ENCODE measurements around the gene VSX1.

DNA sequence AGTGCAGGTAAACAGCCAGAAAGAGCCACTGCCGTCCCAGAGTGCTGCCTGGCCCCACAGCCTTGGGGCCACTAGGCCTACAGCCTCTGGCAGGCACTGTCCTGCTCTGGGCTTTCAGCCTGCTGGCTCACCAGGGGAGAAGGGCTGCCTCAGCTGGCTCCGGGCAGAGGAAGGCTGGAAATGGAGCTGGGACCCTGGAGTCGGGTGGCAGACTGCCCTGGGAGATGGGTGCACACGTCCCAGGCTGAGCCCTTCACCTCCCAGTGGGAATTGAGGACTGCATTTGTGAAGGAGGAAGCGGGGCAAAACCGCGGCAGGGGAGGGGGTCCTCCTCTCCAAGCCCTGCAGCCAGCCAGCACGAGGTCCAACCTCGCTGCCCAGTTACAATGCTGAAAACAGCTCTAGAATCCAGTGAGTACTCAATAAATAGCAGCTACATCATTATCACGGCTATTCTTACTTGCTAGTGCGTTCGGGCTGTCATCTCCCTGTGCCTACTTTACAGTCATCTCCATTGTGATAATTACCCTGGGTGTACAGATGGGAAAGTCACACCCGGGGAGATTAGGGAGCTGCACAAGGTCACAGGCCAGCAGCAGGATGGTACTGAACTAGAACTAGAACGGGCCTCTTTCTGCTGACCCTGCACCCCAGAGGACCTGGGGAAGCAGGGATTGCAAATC is 37.1 kb downstream of the VSX1 start:
- TF ChIP-seq, protein P1, sequence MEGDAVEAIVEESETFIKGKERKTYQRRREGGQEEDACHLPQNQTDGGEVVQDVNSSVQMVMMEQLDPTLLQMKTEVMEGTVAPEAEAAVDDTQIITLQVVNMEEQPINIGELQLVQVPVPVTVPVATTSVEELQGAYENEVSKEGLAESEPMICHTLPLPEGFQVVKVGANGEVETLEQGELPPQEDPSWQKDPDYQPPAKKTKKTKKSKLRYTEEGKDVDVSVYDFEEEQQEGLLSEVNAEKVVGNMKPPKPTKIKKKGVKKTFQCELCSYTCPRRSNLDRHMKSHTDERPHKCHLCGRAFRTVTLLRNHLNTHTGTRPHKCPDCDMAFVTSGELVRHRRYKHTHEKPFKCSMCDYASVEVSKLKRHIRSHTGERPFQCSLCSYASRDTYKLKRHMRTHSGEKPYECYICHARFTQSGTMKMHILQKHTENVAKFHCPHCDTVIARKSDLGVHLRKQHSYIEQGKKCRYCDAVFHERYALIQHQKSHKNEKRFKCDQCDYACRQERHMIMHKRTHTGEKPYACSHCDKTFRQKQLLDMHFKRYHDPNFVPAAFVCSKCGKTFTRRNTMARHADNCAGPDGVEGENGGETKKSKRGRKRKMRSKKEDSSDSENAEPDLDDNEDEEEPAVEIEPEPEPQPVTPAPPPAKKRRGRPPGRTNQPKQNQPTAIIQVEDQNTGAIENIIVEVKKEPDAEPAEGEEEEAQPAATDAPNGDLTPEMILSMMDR (IDR thresholded peaks at IDR 0.05): no peak
- no peak for TF ChIP-seq POLR2AphosphoS5 (IDR thresholded peaks at IDR 0.05)

All from prostate gland (tissue), 2 donors.